ENCODE data around the gene EYS.

The EYS gene

DNA sequence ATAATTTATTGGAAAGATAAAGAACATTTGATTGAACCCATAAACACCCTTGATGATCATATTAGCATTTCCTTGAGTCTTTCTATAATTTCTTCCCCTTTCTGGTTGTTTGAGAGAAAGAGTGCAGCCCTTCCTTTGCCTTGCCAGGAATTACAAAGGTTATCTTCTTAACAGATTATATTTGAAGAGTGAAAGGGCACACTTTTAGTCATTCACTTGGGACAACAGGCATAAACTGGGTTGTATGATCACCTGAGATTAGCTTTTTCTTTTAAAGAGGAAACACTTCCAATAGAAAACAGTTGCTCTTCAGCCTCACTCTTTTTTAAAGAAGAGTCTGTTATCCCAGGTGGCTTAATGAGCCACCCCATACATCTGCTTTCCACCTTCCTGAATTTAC, 1776.2 kb downstream of the EYS start:
- Mint-ChIP-seq H3K36me3 (ENCODE audit: low read depth) (no peaks in the 10 kb centered on the region), H3K9me3 (no peaks in the 10 kb centered on the region), H3K27me3 (ENCODE audit: low read depth, poor library complexity) (peaks cover 4% of the 10 kb centered on the region), H3K4me3 (no peak overlapping the region), H3K27ac (no peak overlapping the region), H3K4me1 (no peaks in the 10 kb centered on the region)
- TF ChIP-seq, protein P1, sequence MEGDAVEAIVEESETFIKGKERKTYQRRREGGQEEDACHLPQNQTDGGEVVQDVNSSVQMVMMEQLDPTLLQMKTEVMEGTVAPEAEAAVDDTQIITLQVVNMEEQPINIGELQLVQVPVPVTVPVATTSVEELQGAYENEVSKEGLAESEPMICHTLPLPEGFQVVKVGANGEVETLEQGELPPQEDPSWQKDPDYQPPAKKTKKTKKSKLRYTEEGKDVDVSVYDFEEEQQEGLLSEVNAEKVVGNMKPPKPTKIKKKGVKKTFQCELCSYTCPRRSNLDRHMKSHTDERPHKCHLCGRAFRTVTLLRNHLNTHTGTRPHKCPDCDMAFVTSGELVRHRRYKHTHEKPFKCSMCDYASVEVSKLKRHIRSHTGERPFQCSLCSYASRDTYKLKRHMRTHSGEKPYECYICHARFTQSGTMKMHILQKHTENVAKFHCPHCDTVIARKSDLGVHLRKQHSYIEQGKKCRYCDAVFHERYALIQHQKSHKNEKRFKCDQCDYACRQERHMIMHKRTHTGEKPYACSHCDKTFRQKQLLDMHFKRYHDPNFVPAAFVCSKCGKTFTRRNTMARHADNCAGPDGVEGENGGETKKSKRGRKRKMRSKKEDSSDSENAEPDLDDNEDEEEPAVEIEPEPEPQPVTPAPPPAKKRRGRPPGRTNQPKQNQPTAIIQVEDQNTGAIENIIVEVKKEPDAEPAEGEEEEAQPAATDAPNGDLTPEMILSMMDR (IDR thresholded peaks at IDR 0.05), result no peak
- DNase-seq, result no peak

DNA sequence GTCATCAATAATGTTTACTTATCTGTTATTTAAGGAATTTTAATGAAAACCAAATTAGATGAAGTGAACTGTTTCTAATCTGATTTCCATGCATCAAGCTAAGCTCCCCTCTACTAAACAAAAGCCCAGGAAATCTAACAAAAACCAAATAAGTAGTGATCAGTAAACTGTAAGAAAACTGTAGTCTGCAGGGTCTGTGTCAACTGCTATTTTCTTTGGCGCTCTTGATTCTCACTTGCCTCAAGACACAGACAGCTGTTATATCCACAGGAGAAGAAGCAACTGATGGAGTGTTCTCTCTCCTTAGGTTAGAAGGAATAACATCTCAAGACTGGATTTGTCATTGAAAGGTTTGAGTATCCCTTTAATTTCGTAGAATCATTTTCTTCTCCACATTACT, 1777.9 kb downstream of the EYS start:
- Mint-ChIP-seq H3K9me3 (no peaks in the 10 kb centered on the region), H3K4me1 (no peaks in the 10 kb centered on the region), H3K4me3 (no peak overlapping the region), H3K36me3 (ENCODE audit: low read depth) (no peaks in the 10 kb centered on the region), H3K27me3 (ENCODE audit: low read depth, poor library complexity) (peaks cover 4% of the 10 kb centered on the region), H3K27ac (no peak overlapping the region)
- TF ChIP-seq, protein P1 (IDR thresholded peaks at IDR 0.05), result no peak
- DNase-seq, result no peak

DNA sequence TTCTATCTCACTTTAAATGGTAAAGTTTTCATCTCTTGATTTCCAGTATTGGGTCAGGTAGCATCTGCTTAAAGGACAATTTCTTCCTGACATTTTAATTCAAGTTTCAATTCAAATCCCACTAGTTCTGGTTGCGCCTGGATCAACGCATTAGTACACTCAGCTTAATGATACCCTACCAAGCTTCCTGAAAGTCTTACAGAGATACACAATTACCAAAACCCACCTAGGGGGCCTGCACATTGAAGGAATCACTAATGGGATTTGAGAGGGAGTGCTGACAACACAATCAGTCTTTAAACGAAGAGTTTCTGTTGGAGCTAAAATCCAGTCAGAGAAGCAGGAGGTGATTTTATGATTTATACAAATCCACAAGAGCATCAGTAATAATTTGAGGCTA, 1778.4 kb downstream of the EYS start:
- Mint-ChIP-seq H3K4me1 (no peaks in the 10 kb centered on the region), H3K36me3 (ENCODE audit: low read depth) (no peaks in the 10 kb centered on the region), H3K27me3 (ENCODE audit: low read depth, poor library complexity) (peaks cover under 1% of the 10 kb centered on the region), H3K9me3 (no peaks in the 10 kb centered on the region), H3K27ac (no peak overlapping the region), H3K4me3 (no peak overlapping the region)
- TF ChIP-seq, protein P1 (IDR thresholded peaks at IDR 0.05), result no peak
- no peak for DNase-seq

DNA sequence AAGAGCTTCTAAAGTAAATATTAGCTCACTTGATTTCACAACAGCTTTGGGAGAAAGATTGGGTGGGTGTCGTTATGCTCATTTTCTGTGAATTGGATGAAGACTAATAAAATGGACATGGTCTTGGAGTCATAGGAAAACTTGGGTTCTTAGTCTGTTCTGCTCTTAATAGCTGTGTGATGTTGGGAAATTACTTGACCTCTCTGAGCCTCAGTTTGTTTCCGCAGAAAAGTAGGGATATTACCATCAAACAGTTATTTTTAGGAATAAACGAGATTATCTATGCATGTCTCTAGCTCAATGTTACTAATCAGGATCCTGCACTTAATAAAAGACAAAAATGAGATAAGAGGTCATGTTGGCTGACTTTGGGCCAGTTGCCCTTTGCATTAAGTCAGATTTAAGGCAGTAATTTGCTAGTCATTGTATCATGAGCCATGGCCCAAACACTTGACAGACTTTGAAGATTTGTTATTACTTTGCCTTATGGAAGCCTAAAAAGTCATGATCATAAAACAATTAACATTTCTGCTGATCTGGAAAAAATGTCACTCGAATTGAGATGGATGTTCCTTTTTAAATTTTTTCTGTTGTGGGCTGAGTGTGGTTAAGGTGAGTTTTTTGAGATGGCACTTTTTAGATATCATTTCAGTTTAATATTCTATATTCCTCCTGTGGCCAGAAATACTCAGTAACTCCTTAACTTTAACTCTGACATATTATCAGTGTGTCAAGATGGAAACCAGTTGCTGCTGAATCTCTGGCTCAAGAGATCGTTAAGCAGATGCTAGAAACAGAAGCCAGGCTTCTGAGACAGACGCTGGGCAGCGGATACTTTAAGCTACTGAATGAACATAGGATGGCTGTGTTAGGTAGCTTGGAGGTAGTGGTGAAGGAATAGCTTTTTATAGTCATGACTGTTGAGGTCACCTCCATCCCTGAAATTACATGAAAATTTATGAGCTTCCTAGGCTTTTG, 1779.8 kb downstream of the EYS start:
- TF ChIP-seq, protein P1 (IDR thresholded peaks at IDR 0.05), result no peak
- Mint-ChIP-seq H3K36me3 (ENCODE audit: low read depth) (no peaks in the 10 kb centered on the region), H3K4me3 (no peak overlapping the region), H3K9me3 (no peaks in the 10 kb centered on the region), H3K27me3 (ENCODE audit: low read depth, poor library complexity) (no peaks in the 10 kb centered on the region), H3K27ac (no peak overlapping the region), H3K4me1 (no peaks in the 10 kb centered on the region)
- no peak for DNase-seq

GRCh38 chr6:63926258-63926780, 1780.7 kb downstream of the EYS start:
- Mint-ChIP-seq H3K4me3 (no peak overlapping the region), H3K4me1 (no peaks in the 10 kb centered on the region), H3K36me3 (ENCODE audit: low read depth) (no peaks in the 10 kb centered on the region), H3K27ac (no peak overlapping the region), H3K9me3 (no peaks in the 10 kb centered on the region), H3K27me3 (ENCODE audit: low read depth, poor library complexity) (no peaks in the 10 kb centered on the region)
- TF ChIP-seq, protein P1 (IDR thresholded peaks at IDR 0.05), result no peak
- DNase-seq, result no peak
